Stimulated activated naive CD4-positive, alpha-beta T cell treated with Interleukin-2 at 50 U/mL for 16 hours (primary cell): ENCODE results near the gene ETHE1.
A peak's percentile ranks its signal among the peaks of the same experiment; 100 is the strongest.

Source experiments
- DNase-seq: peaks from one replicate; lab custom pipeline; 2025; lab: John Stamatoyannopoulos, UW

ETHE1 gene

DNA sequence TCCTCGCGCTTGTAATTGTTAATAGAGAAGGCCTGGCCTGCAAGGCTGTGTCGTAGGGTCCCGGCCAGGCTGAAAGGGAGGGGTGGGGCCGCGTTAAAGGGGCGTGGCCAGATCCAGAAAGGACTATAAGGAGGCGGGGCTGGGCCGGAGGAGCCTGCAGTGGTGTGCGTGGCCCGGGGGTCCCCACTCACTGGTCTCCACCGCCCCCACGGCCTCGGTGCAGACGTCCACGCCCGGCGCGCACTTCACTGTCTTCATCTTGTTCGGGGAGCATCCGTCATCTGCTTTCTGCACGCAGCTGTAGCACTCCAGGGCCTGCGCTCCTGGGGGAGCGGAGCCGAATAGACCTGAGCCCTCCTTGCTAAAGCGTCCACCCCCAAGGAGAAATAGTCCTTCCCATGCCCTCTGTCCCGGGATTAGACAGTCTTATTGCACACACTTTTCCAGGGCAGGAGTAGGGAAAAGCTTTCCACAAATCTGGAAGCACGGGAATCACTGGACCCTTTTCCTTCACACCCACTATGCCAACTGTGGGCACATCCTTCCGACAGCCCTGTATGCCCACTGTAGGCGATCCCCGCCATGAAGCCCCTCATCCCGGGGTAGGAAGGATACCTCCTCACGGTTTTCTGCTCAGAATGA lies 62.7 kb downstream of the ETHE1 start:
- DNase-seq = peak; percentile 78

DNA sequence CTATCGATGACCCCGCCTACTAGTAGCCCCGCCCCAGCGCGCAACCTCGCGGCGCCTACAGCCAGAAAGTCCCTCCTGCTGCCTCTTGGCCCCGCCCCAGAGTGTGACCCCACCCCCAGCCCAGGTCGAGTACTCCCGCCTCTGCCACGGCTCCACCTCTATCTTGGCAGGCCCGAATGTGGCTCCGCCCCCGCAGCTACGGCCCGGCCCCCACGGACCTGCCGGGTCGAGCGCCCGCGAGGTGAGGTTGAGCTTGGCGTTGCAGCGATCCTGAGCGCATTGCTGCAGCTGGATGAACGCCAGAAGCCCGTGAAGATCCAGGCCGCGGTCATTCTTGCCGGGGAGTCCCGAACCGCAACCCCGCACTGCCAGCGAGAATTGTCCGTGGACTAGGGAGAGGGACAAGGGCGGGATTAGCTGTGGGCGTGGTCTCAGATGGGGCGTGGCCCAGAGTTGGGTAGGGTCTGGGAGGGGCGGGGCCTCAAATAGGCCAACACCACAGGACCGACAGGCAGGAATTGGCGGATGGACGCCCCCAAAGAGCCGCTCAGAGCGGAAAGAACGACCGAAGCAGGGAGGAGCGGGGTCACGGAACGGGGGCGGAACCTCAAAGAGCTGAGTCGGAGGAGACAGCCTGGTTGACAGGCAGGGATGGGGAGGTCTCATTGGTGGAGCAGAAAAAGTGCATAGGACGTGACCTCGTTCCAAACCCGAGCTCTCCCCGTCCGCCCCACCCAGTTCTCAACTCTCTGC lies 63.4 kb downstream of the ETHE1 start:
- peak; percentile 99 for DNase-seq

DNA sequence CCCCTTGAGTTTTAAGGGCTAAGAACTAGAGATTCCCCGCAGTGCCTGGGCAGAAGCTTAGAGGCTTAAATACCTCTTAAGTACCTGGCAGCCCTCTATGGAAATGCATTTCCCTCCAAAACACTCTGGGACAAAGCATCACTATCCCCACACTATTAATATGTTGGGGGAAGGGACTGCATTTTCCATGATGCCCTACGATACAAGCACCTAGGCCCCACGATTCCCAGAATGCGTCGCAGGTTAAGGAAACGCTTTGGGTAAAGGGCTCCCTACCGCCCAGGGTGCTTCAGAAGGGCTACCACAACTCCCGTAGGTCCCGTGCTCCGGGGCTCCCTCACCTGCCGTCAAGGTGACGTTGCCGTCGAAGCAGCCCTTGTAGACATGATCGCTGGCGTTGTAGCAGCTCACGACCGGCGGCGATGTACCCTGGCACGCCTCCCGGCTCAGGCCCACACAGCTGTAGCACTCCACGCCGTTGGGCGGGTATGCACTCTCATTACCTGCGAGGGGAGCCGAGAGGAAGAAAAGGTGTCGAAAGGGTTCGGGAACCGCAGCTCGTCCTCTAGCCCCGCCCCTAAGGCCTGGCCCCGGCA lies 64.1 kb downstream of the ETHE1 start:
- no peak for DNase-seq

DNA sequence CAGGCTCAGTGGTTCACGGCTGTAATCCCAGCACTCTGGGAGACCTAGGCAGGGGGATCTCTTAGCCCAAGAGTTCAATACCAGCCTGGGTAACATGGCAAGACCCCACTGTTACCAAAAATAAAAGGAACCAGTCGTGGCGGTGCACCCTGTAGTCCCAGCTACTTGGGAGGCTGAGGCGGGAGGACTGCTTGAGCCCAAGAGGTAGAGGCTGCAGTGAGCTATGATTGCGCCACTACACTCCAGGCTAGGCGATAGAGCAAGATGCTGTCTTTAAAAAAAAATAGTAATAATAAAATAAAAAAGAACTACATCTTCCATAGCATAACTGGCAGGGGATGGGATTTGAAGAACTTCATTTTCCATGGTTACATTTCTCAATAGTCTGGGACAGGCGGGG lies 64.6 kb downstream of the ETHE1 start:
- no peak for DNase-seq

DNA sequence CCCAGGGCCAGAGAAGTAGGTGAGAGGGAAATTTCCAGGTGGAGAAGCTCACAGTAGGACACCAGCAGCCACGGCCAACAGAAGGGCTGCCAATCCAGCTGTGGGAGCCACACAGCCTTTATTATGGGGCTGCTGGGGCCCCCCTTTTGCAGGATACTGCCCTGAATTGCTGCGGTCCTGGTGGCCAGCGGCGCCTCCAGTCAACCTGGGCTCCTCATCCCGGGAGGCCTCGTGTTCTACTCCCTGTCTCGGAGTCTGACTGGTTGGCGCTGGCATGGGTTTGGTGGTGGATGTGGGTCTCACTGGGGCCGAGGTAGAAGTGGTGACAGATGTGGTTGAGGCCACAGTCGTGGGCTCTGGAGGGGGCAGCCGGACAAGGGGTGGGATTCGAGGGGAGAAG lies 65.7 kb downstream of the ETHE1 start:
- no peak for DNase-seq

DNA sequence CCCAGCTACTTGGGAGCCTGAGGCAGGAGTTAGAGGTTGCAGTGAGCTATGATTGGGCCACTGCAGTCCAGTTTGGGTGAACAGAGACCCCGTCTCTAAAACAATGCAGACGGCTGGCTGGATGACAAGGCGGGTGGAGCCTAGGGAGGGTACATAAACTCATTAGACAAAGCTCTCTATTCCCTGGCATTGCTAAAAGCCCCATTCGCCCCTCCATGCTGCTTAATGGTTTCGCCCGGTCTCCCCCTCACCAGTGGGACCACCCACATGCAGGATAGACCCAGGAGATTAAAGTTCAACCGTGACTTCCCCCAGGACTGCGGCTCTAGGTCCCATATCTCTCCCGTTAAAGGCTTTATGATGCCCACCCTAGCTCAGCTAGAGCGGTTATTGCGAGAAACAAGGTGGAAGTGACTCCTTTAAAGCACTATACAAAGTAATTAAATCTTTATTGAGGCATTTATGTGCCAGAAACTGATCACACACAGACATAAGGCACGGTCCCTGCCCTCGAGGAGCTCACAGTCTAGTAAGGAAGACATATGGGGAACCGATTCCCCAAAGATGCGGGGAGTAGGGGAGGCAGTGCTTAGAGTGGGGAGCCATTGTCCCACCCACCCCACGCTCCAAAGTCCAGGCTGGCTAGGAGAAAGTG lies 66.5 kb downstream of the ETHE1 start:
- no peak for DNase-seq

DNA sequence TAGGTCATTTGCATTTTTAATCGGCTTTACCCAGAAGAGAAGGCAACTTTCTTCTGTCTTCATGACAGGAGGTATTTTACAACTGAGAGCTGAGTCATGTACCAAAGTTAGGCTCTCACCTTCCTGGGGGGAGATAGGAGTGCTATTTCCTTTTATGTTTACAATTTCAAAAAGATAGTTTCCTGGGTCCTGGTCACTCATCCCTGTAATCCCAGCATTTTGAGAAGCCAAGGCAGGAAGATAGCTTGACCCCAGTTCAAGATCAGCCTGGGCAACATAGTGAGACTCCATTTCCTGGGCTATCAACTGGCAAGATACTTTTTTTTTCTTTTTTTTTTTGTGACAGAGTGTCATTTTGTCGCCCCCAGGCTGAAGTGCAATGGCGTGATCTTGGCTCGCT lies 69.2 kb downstream of the ETHE1 start:
- no peak for DNase-seq
